GM23248 (cell line): ENCODE data around the gene ZNF718.

ENCODE experiments used
- EZH2 ChIP-seq: fragments of 200-600 bp; sonication (generic); IDR thresholded peaks from 2 replicates; pipeline ENCODE4 v1.6.1; 2018; ENCODE audit warnings: antibody characterized with exemption, mild to moderate bottlenecking; ENCODE audit not compliant: insufficient read depth, poor library complexity, severe bottlenecking
- EZH2phosphoT487 ChIP-seq: fragments of 200-600 bp; sonication (generic); IDR thresholded peaks from 2 replicates; pipeline ENCODE4 v1.6.1; 2018; ENCODE audit warnings: antibody characterized with exemption, moderate library complexity, mild to moderate bottlenecking, low read depth; ENCODE audit not compliant: insufficient read depth

- TF ChIP-seq EZH2 = no peak
- no peak for TF ChIP-seq EZH2phosphoT487
Observed at GRCh38 chr4:146621-147020, 22.3 kb downstream of the ZNF718 start.
